ENCODE data around the gene AP1S3.
"Not testable (repeated sequence)": the region's sequence is repeated elsewhere in the genome, so short reads cannot be mapped to it uniquely, and the experiment has no call there.

GRCh38 chr2:223871661-223872060 lies 34.3 kb upstream of the AP1S3 start:
- TF ChIP-seq CTCF (conservative IDR thresholded peaks at IDR 0.05; ENCODE audit: low read length); EZH2phosphoT487 (IDR thresholded peaks at IDR 0.05; ENCODE audit: borderline replicate concordance): not testable (repeated sequence)

Data from Loucy (cell line).